Activated CD8-positive, alpha-beta T cell treated with anti-CD3 and anti-CD28 coated beads for 36 hours (primary cell): ENCODE results near the gene MORN5. TPM values are rescaled to one million over a fixed set of nuclear protein-coding genes. Genes with fewer than 3 reads are reported as not detected.
A peak's percentile ranks its signal among the peaks of the same experiment; 100 is the strongest.

ENCODE experiments used
- ATAC-seq: fragments of 200-7000 bp; cut with Tn5 transposase; one replicate; pipeline ENCODE4 v1.10.0; 2021; ENCODE audit warnings: mild to moderate bottlenecking, moderate library complexity
- CTCF ChIA-PET: fragments of 350-600 bp; sonication (Branson Sonifier 250); formaldehyde crosslinking; loops from one replicate; lab custom pipeline; 2021; ENCODE audit warnings: antibody characterized with exemption; lab: Charles Lee
- POLR2A ChIA-PET: fragments of 350-600 bp; sonication (Branson Sonifier 250); formaldehyde crosslinking; loops from one replicate; lab custom pipeline; 2021; ENCODE audit warnings: antibody characterized with exemption; lab: Charles Lee
- DNase-seq: peaks from one replicate; pipeline ENCODE4 v3.0.0-alpha.2; 2020
- H3K27ac Mint-ChIP-seq: one replicate; pipeline ENCODE4 v1.8.0; 2021; ENCODE audit warnings: mild to moderate bottlenecking, mixed read lengths
- H3K27me3 Mint-ChIP-seq: one replicate; pipeline ENCODE4 v1.8.0; 2021; ENCODE audit warnings: mixed read lengths
- H3K36me3 Mint-ChIP-seq: one replicate; pipeline ENCODE4 v1.8.0; 2021; ENCODE audit warnings: low read depth, mixed read lengths
- H3K4me1 Mint-ChIP-seq: one replicate; pipeline ENCODE4 v1.8.0; 2021; ENCODE audit warnings: low read depth, mixed read lengths
- H3K4me3 Mint-ChIP-seq: one replicate; pipeline ENCODE4 v1.8.0; 2021; ENCODE audit warnings: mild to moderate bottlenecking, moderate library complexity, mixed read lengths
- H3K9me3 Mint-ChIP-seq: one replicate; pipeline ENCODE4 v1.8.0; 2021; ENCODE audit warnings: mixed read lengths
- CTCF ChIP-seq: fragments of 200-600 bp; IDR thresholded peaks from one replicate; pipeline ENCODE4 v1.8.0; 2022; ENCODE audit warnings: antibody characterized with exemption, mild to moderate bottlenecking
- intact Hi-C: fragments of 100-400 bp; cut with micrococcal nuclease; formaldehyde crosslinking; loops from one replicate; pipeline ENCODE4 v1.10.0; 2022
- total RNA-seq, 2 experiments: library from RNA; stranded (reverse); gene quantifications; one replicate each; pipeline ENCODE4 v1.2.3, GENCODE V29; 2021

Gene MORN5
- total RNA-seq, 2 experiments from 2014 or later, result not detected

- no peak for TF ChIP-seq CTCF
- Mint-ChIP-seq H3K4me1 (peaks cover 16% of the 10 kb centered on the region), H3K27me3 (peaks cover 41% of the 10 kb centered on the region), H3K36me3 (no peaks in the 10 kb centered on the region), H3K27ac (no peak overlapping the region), H3K9me3 (no peaks in the 10 kb centered on the region), H3K4me3 (no peak overlapping the region)
- intact Hi-C loops, result no loop called here
- ChIA-PET POLR2A (no interaction called here), CTCF (interaction anchor here (1.0 to 13.9 kb wide), 5 partner anchors 27 to 220 kb away, joined by 3 to 315 read pairs (median 3); no protein-coding TSS in a partner anchor)
- DNase-seq (peak; percentile 42), ATAC-seq (no peak)
These were observed 32.3 kb upstream of the MORN5 start for GRCh38 chr9:122127396-122127798.

- intact Hi-C loops, result no loop called here
- no peaks in the 10 kb centered on the region for H3K36me3 Mint-ChIP-seq
- ChIA-PET CTCF (interaction anchor here (1.0 to 13.9 kb wide), 5 partner anchors 23 to 219 kb away, joined by 3 to 315 read pairs (median 4); no protein-coding TSS in a partner anchor), POLR2A (no interaction called here)
- H3K9me3 Mint-ChIP-seq, result no peaks in the 10 kb centered on the region
- no peak overlapping the region for H3K4me3 Mint-ChIP-seq
- no peak for ATAC-seq
- H3K4me1 Mint-ChIP-seq, result peaks cover 16% of the 10 kb centered on the region
- TF ChIP-seq CTCF, result no peak
- H3K27ac Mint-ChIP-seq, result no peak overlapping the region
- DNase-seq, result no peak
- H3K27me3 Mint-ChIP-seq, result peaks cover 38% of the 10 kb centered on the region
These were observed 31.4 kb upstream of the MORN5 start for GRCh38 chr9:122128007-122128968.

GRCh38 chr9:122128969-122129343 is 30.8 kb upstream of the MORN5 start:
- H3K4me1 Mint-ChIP-seq, result peaks cover 16% of the 10 kb centered on the region
- POLR2A ChIA-PET, result no interaction called here
- no peaks in the 10 kb centered on the region for H3K9me3 Mint-ChIP-seq
- ATAC-seq (no peak), DNase-seq (no peak)
- no peak for TF ChIP-seq CTCF
- CTCF ChIA-PET, result interaction anchor here (1.3 to 10.7 kb wide), 2 partner anchors 22 to 218 kb away, joined by 4 to 315 read pairs; no protein-coding TSS in a partner anchor
- H3K36me3 Mint-ChIP-seq, result no peaks in the 10 kb centered on the region
- peaks cover 35% of the 10 kb centered on the region for H3K27me3 Mint-ChIP-seq
- no peak overlapping the region for H3K4me3 Mint-ChIP-seq
- intact Hi-C loops, result no loop called here
- H3K27ac Mint-ChIP-seq, result no peak overlapping the region

GRCh38 chr9:122129969-122130368 is 29.7 kb upstream of the MORN5 start:
- Mint-ChIP-seq H3K9me3 (no peaks in the 10 kb centered on the region), H3K4me1 (peaks cover 15% of the 10 kb centered on the region), H3K27me3 (peaks cover 28% of the 10 kb centered on the region), H3K27ac (no peak overlapping the region), H3K36me3 (no peaks in the 10 kb centered on the region), H3K4me3 (no peak overlapping the region)
- DNase-seq (no peak), ATAC-seq (no peak)
- no peak for TF ChIP-seq CTCF
- POLR2A ChIA-PET, result no interaction called here
- CTCF ChIA-PET, result interaction anchor here (1.3 to 10.7 kb wide), 2 partner anchors 21 to 217 kb away, joined by 4 to 315 read pairs; no protein-coding TSS in a partner anchor
- intact Hi-C loops, result no loop called here

GRCh38 chr9:122130837-122131236 is 28.9 kb upstream of the MORN5 start:
- CTCF ChIA-PET, result interaction anchor here (6.6 kb wide), 1 partner anchor 8 kb away, joined by 38 read pairs; no protein-coding TSS in a partner anchor

More at GRCh38 chr9:122130837-122131236, 28.9 kb upstream of the MORN5 start:
- TF ChIP-seq CTCF, result no peak
- H3K27me3 Mint-ChIP-seq, result peaks cover 20% of the 10 kb centered on the region
- H3K36me3 Mint-ChIP-seq, result no peaks in the 10 kb centered on the region
- H3K4me1 Mint-ChIP-seq, result peaks cover 9% of the 10 kb centered on the region
- intact Hi-C loops, result no loop called here
- no peak overlapping the region for H3K27ac Mint-ChIP-seq
- POLR2A ChIA-PET, result no interaction called here
- H3K4me3 Mint-ChIP-seq, result no peak overlapping the region
- no peaks in the 10 kb centered on the region for H3K9me3 Mint-ChIP-seq
- DNase-seq, result no peak
- ATAC-seq, result no peak
